GM21737 (cell line): ENCODE data around the gene OXLD1.
"Not testable (repeated sequence)": the region's sequence is repeated elsewhere in the genome, so short reads cannot be mapped to it uniquely, and the experiment has no call there.

Experiments
- ATAC-seq: cut with Tn5 transposase; IDR thresholded peaks from one replicate; pipeline ENCODE4 v1.9.1; 2021; ENCODE audit warnings: mild to moderate bottlenecking, moderate library complexity; ENCODE audit not compliant: unreplicated experiment

Gene OXLD1

GRCh38 chr17:81621494-81622130 is 44.8 kb downstream of the OXLD1 start:
- ATAC-seq: no peak

DNA sequence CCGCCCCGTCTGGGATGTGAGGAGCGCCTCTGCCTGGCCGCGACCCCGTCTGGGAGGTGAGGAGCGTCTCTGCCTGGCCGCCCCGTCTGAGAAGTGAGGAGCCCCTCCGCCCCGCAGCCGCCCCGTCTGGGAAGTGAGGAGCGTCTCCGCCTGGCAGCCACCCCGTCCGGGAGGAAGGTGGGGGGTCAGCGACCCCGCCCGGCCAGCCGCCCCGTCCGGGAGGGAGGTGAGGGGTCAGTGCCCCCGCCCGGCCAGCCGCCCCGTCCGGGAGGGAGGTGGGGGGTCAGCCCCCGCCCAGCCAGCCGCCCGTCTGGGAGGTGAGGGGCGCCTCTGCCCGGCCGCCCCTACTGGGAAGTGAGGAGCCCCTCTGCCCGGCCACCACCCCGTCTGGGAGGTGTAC is 48.1 kb downstream of the OXLD1 start:
- not testable (repeated sequence) for ATAC-seq

GRCh38 chr17:81616877-81617276 is 49.5 kb downstream of the OXLD1 start:
- ATAC-seq: no peak

DNA sequence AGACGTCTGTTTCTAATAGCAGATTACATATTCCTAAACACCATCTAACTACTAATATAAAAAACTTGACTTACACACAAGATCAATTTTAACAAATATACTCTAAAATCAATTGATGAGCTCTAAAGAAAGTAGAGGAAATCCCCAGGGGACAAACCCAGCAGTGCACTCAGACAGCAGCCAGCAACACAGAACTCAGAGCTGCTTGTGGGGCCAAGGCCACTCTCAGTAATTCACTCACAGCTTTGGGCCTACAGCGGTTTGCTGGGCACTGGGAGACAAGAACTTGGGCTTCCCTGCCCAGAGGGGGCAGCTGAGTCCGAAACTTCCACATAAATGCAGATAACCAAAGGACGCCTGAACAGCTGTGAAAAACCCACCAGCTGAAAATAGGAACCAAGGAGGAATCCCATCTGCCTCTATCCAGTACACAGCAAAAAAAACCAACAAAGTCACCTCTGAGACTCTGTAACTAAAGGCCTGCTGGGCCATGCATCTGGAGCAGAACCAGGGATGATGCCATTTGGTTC is 50.9 kb downstream of the OXLD1 start:
- no peak for ATAC-seq
